Fibroblast of skin of back (primary cell): ENCODE measurements around the gene LYL1.

Experiments
- DNase-seq: peaks from one replicate; pipeline ENCODE4 v3.0.0-alpha.2; 2013

Gene LYL1

DNA sequence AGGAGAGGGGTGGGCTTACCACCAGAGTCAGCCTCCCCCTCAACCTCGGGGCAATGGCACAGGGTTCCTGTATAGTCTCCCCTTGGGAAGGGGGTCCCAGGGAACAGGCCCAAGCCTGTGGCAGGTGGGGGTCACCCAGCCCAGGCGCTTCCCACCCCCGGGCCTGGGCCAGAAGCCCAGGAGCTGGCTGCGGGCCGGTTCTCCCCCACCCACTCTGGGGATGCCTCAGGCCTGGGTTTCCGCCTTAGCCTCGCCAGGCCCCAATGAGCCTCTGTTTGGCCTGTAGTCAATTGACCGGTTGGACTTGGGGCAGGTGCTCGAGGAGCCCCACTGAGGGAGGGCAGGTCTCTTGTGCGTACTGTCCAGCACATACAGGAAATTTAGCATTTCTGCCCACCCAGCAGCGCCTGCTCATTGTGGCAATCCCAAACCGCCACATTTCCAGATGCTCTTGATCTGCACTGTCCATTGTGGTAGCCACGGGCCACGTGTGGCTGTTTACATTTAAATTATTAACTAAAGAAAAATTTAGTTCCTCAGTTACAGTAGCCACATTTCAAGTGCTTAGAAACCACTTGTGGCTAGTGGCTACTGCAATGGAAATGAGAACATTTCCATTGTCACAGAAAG is 9.9 kb downstream of the LYL1 start:
- peak; percentile 45 for DNase-seq

DNA sequence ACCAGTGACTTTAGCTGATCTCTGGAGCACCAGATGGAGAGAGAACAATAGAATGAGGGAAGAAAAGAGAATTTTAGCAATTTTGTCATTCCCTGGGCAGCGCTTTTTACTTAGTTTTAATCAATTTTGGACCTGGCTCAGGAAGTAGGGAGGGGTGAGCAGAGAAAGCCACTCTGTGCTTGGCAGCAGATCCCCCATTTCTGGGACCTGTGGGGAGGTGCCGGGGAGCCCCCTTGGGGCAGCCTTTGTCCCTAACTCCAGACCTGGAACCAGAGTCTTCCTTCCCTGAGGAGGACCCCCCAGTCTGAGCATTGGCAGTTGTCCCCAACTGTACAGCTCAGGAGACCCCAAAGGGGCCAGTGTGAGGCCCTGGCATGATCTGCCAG is 10.5 kb downstream of the LYL1 start:
- no peak for DNase-seq

DNA sequence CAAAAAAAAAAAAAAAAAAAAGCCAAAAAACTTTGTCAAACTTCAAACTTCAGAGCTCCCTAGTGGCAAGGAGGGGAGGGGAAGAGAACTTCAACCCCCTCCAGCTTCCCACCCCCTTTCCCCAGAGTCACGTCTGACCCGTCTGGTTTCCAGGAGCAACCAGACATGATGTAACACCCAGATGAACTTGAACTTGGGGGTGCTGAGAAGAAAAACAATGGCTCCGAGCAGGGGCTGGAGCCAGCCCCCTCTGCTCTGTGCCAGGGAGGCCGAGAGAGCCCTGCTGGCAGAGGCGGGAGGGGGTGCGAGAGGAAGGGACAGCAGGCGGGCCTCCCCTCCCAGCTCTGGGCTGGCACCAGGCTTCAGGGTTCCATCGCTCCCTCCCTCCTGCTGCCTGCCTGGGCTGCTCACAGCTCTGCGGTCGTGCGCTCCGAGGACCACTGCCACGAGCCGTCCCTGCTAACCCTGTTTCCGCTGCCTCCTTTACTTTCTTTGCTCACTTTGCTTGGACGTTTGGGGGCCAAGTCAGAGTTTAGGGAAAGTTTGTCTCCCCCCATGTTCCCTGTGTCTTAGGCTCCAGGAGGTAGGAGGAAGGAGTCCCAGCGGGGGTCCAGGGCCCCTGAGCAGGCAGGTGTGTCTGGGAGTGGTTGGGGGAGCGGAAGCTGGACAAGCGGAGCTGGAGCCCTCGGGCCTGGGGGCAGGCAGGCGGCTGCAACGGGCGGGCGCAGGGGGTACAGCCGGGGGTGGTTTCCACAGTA is 11.1 kb downstream of the LYL1 start:
- peak; percentile 96 for DNase-seq

DNA sequence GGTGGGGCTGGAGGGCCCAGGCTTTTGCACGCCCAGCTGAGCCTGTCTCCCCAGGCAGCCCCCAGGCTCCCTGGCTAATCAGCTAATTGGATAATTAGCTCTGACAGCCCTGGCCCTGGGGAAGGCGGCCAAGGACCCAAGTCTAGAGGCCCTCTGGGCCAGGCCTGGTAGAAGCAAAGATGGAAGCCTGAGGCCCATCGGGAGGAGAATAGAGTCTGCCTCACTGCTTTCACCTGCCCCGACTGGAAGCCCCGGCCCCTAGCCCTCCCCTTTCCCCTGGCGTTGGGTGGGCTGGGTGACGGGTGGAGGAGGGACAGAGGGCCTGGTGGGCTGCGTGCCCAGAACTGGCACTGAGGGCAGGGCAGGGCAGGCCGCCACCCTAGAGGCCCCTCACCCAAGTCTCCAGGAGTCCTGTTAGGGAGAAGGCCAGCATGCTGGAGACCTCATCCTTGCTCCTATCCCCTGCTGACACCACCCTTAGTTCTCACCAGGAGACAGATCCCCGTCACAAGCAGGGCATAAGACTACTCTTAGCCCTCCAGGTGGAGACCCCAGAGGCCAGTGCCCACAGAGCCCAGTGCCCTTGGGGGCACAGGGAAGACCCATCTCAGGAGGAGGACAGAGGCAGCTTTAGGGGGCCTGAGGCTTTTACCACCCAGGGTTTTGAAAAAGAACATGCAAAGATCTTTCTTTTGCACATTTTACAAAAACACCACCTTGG is 12.0 kb downstream of the LYL1 start:
- DNase-seq: no peak

DNA sequence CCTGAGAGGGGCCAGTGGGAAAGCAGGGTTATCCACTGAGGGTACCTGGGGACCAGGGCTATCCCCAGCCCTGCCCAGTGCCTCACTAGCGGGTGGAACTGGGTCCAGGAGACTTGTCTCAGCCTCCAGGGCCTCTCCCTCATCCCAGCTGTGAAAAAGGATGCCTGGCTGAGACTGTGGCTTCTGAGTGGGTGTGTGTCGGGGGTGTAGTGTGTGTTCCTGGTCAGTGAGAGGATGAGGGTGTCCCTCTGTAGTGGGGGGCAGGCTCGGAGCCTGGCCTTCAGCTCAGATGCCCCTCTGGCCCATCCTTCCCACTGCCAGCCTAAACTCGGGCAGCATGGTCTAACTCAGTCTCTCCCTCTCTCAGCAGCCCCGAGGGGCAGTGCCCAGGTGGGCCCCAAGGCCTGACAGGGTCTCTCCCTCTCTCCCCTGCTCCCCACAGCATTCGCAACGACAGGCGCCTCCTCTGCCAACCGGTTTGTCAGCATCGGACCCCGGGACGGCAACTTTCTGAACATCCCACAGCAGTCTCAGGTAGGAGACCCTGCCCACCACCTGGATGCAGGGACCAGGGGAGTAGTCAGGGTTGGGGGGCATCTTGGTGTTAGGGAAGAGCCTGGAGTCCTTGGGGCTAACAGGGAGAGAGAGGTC is 12.7 kb downstream of the LYL1 start:
- no peak for DNase-seq

DNA sequence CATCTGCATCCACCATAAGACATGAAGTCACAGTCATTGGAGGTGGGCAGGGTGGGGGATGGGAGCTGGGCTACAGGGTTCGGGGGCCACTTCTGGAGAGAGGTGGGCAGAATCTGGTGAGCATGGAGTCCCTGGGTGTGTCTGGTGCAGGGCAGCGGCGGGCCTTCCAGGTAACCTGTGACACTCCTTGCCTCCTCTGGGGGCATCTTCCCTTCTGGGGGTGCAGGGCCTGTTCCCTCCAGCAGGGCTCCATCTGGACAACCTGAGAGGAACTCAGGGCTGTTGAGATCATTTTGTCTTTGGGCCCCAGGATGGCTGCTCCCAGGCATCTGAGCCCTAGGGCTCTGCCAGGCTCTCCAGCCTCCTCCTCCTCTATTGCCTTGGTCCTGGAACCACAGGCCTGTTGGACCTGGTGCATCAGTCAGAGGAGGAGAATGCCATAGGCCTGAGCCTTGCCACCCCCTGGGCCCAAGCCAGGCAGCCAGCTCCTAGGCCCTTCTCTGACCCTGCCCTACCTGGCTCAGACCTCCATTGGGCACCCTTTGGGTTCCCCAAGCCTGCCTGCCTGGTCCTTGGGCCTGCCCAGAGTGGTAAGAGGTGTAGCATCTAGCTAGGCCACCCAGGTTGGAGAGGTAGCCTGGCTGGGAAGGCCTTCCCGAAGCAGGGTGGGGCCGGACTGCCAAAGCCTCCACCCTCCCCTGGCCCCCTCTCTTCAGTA is 13.4 kb downstream of the LYL1 start:
- no peak for DNase-seq

DNA sequence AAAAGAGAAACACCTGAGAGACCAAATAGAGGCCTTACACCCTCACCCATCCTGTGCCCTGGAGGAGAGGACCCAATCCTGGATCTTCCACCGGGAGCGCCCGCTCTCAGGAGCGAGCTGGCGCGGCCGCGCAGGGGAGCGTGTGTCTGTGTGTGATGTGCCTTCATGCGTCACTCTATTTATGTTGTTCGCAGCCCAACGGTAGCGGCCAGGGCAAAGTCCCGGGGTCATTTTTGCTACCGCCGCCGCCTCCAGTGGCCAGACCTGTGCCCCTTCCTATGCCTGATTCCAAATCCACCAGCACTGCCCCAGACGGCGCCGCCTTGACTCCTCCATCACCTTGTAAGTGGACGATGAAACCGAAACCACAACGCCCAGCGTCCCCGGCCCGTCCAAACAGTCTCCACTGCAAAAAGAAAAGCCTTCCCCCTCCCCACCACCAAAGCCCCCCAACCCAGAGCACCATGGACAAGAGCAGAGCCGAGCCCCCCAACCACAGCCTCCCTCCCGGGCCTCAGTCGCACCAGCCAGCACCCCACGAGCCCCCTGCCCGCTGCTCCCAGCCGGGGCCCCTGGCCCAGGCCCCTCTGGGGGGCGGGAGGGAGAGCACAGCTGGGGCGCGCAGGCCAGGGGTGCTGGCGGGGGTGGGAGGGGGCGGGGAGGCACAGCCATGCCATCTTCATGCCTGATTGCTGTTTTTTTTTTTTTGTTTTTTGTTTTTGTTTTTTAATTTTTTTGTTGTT is 14.7 kb downstream of the LYL1 start:
- no peak for DNase-seq

DNA sequence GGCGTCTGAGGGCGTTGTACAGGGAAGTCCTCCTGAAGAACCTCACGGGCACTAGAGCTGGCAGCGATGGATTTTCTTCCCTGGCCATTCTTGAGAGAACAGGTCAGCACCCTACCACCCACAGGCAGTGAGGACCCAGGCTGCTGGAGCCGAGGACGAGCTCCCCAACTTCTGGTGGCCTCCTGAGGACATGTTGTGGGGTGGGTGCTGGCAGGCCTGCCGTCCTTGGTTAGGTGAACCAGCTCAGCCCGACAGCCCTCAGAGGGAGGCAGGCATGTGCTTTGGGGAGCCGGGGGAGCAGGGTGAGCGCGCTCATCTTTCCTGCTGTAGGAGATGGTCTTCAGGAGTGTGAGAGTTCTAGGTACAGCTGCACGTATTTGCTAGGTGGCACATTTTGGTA is 15.4 kb downstream of the LYL1 start:
- DNase-seq: no peak

DNA sequence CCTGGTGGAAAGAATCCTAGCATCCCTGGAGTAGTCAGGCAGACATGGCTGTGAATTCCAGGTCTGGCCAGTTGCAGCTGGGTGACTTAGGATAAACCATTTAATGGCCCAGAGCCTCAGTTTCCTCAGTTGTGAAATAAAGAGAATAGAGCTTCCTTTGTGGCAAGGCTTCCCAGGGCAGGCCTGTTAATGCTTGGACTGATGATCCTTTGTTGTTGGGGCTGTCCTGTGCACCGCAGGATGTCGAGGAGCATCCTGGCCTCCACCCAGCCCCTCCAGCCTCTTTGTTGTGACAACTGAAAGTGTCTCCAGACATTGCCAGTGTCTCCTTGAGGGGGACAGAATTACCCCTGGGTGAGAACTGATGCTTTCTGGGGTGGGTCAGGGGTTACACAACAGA is 16.3 kb downstream of the LYL1 start:
- no peak for DNase-seq

DNA sequence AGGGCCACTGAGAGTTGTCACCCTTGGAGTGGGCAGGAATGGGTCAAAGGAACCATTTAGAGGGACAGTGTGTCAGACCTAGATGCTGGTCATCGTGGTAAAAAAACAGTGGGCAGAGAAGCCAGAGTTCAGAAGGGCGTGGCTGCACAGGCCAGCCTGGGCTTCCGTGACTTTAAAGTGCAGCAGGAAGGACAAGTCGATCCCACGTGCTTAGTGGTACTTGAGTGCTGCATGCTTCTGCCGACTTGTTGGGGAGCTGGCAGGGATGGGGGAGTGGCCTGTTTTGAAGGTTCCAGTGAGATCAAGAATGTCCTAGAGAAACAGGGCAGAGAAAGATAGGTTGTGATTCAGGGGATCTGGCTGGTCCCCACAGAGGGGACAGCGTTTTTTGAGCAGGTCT is 17.0 kb downstream of the LYL1 start:
- no peak for DNase-seq

DNA sequence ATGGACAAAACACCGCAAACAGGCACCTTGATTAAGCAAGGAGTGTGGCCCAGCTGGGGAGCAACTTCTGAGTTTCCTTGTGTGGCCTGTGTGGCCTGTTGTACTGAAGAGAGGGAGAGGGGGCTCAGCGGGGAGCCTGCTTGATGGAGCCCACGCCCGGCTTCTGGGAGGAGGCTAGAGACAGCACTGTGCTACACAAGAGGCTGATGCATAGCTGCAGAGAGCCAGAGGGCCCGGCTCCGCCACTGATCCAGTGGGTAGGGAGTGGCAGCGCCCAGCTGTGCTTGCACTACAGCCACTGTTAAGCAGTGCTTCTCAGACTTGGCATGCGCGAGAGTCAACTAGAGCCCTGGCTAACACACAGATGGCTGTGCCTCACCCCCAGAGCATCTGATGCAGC is 19.0 kb downstream of the LYL1 start:
- peak; percentile 31 for DNase-seq

DNA sequence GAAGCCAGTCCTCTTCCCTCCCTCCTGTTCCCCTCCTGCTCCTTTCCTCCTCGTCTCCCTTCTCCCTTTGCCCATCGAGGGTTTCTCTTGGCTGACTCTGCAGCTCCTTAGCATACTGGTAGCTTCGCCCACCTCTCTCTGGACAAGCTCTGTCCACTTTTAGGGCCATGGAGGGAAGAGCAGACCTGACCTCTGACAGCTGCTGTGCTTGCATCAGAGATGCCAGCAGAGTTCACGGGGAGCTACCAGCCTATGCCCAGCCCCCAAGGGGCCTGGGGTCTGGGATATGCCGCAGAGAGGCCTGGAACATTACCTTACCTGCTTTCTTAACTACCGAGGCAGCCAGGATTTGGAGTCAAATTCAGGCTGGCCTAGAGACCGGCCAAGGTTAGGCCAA is 19.7 kb downstream of the LYL1 start:
- DNase-seq: no peak

DNA sequence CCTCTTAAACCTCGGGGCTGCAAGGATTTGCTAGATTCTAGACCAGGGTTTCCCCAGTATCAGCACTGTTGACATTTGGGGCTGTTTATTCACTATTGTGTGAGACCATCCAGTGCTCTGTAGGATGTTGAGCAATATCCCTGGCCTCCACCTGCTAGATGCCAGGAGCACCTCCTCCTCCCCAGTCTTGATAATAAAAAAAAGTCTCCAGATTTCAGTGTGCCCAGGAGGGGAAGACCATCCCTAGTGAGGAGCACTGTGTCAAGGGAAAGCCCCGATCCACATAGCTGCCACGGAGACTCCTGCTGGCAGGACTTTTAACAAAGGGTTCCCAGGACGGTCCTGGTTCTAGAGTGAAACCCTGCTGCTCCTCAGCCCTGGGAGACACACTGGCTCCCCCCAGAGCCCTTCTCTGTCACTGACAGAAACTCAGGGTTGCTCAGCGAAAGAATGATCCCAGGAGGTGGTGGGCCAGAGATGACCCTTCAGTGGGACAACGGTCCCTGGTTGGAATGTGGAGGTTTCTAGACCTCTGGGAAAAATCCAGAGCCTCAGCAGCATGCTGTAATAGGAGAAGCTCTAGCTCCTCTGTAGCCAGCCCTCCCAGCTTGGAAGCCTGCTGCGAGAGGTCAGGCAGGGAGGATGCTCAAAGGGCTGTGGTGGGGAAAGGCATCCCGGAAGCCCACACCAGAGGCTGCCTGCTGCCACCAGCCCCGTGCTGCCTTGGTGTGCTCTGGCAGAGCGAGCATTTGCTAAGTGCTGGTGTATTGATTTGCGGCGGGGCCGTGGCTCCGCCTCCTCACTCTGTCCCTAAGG is 20.3 kb downstream of the LYL1 start:
- DNase-seq: peak; percentile 92

DNA sequence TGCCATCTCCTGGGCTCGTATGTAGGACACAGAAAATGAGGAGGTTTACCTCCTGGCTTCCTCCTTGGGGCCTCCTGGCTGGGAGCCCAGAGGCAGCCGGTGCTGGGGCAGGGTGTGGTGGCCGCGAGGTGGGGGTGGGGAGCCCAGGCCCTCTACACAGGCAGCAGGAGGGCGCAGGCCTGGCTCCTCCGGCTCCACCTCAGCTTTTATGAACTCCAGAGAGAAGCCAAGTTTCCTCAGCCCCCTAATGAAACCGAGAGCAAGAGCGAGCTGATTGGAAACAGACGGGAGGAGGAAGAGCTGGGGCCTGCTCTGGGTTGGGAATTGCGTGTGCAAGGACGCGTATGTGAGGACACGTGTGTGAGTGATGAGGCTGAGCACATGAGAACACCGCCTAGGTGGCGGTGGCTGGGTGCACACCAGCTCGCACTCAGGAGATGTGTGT is 23.1 kb downstream of the LYL1 start:
- DNase-seq: peak; percentile 58

DNA sequence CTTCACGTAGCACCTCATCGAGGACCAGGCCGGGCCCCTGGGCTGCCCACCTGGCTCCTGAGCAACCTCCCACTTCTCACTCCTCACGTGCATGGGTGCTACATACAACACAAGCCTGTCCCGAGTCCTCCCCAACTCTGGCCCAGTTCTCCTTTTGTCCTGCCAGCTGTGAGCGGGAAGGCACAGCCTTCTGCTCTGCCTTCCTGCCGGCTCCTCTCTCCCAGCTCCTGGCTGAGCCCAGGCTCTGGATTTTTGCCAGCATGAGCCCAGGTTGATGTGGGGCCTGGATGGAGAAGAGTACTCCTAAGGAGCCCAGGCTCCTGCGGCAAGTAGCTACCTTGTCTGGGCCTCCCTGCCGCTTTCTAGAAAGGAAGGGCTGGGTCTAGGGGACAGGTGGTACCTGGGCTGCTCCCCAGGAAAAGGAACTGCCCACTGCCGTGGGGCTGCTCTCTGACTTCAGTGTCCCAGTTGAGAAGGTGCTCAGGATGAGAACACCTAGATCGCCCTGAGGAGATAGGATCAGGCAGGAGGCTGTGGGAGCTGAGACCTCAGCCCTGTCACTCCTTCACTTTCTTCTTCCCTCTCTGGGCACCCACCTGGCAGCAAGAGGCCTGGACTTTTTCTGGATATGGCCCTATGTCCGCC is 23.6 kb downstream of the LYL1 start:
- DNase-seq: no peak

DNA sequence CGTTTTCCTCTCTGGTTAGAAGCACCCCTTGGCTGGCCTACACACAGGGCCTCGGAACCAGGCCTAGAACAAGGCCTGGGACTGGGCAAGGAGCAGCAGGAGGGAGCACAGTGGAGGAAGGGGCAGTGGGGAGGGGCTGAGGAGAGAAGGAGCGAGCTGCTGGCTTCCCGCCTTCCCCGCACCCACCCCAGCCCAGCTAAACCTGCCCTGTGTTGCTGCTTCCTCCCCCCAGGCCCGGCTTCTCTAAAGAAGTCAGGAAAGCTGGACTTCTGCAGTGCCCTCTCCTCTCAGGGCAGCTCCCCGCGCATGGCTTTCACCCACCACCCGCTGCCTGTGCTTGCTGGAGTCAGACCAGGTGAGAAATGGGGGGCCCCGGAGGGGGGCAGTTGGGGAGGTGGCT is 24.3 kb downstream of the LYL1 start:
- DNase-seq: no peak

DNA sequence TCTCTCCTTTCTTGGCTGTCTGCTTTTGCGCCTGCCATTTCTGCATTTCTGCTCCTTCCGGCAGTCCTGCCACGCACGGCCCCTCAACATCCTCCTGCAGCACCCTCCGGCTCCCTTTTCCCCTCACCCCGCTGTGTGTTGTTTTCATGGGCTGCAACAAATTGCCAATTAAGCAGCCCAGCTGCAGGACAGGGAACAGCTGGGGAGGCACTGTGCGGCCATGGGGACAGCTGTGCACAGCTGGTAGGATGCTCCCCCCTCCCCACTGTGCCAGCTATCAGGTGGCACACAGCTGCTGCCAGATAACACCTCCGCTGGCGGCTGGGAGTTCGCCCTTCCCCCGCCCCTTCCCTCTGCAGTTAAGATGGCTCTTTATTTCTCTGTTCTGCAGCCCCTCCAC is 25.4 kb downstream of the LYL1 start:
- DNase-seq: no peak

DNA sequence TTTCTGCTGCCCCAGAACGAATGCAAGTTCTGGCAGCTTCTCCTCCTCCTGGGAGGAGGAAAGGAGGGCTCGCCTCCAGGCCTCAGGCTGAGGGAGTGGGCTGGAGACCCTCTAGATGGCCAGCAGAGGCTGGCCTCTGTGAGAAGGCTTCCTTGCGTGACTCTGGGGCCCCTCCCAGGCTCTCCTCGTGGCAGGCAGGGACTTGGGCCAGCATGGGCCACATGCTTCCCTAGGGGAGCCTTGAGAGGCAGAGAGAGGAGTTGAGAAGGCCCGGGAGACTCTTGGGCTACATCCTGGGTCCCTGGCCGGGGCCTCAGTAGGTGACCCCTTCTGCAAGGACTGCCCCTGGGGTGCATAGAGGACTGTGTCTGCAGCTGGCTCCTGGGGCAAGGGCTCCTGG is 25.9 kb downstream of the LYL1 start:
- no peak for DNase-seq

DNA sequence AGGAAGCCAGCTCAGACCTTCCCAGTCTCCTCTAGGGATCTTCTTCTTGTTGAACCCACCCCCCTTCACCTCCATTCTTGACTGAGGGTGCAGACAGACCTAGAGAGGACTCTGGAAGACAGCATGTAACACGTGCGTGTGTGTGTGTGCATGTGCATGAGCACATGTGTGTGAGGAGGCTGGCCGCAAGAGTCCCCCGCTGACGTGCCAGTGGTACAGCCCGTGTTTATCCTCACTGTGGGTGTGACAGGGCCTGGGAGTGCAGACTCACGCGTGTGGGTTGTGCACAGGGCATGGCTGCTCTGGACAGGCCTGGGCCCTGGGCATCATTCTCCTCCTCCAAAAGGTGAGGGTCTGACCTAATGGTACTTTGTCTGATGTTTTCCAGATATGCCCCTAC is 26.3 kb downstream of the LYL1 start:
- DNase-seq: no peak

DNA sequence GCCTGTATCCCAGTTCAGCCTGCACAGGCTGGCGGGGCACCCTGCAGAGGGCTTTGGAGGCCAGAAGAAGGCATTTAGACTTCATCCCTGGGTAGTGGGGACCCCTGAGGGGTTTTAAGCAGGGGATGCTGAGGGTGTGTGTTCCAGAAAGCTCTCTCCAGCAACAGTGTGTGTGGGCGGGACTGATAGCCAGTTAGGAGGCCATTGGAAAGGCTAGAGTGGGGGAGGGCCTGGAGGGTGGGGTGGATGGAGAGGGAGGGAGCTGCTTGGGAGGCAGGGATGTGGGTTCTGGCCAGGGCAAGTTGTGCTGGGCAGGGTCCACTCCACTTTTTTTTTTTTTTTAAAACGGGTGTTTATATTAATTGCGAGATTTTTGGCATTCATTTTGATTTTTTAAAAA is 28.3 kb downstream of the LYL1 start:
- no peak for DNase-seq

DNA sequence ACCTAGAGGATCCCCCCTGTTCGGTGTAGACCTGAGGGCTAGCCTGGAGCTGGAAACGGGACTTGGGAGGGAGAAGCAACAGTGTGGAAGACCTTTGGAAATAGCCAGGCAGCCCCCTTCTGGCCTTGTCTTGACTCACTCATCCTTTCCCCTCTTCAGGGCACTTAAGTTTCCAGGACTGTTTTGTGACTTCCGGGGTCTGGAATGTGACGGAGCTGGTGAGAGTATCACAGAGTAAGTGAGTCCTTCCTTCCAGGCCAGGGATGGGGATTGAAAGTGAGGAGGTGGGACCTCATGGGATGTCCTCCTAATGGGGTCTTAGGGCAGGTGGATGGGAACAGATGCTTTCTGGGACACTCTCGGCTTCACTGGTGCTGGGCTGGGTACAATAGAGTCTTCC is 29.4 kb downstream of the LYL1 start:
- DNase-seq: no peak
